ENCODE data around the gene NRXN3. TPM values are rescaled to one million over a fixed set of nuclear protein-coding genes. Genes with fewer than 3 reads are reported as not detected.

The NRXN3 gene
- polyA plus RNA-seq, 1 experiment: 7.0 TPM

DNA sequence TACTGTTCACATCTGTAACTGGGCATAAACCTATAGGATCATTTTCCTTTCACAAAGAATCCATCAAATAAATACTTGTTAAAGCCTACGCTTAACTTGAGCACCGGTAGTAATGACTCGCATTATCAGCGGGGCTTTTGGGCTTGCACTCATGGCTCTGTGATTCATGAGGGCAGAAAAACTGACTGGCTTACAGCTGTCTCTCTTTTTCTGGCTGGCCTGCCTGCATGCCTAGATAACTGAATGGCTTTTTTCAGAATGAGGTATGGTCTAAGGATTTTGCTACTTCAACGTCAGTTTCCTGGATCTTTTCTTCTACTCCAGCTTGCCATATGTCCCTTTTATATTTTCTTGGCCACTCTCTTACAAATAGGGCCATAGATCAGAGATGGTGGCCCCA, 531.1 kb downstream of the NRXN3 start:
- no peak overlapping the region for H3K4me3 ChIP-seq (ENCODE audit: low read depth, low read length)
- H3K36me3 ChIP-seq (ENCODE audit: control insufficient read depth, insufficient read depth, low read length): no peaks in the 10 kb centered on the region
- ChIA-PET POLR2A (no interaction called here), CTCF (interaction anchor here (1.2 kb wide), 1 partner anchor 838 kb away, joined by 3 read pairs; no protein-coding TSS in a partner anchor)
- TF ChIP-seq, protein P1, sequence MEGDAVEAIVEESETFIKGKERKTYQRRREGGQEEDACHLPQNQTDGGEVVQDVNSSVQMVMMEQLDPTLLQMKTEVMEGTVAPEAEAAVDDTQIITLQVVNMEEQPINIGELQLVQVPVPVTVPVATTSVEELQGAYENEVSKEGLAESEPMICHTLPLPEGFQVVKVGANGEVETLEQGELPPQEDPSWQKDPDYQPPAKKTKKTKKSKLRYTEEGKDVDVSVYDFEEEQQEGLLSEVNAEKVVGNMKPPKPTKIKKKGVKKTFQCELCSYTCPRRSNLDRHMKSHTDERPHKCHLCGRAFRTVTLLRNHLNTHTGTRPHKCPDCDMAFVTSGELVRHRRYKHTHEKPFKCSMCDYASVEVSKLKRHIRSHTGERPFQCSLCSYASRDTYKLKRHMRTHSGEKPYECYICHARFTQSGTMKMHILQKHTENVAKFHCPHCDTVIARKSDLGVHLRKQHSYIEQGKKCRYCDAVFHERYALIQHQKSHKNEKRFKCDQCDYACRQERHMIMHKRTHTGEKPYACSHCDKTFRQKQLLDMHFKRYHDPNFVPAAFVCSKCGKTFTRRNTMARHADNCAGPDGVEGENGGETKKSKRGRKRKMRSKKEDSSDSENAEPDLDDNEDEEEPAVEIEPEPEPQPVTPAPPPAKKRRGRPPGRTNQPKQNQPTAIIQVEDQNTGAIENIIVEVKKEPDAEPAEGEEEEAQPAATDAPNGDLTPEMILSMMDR (IDR thresholded peaks at IDR 0.05; ENCODE audit: insufficient read depth, low read depth, low read length): no peak
- no peak for DNase-seq (ENCODE audit: low read depth)
- no peaks in the 10 kb centered on the region; the same call in 1 of the 2 replicates for H3K27me3 ChIP-seq (ENCODE audit: control insufficient read depth, insufficient read depth, low read length)

DNA sequence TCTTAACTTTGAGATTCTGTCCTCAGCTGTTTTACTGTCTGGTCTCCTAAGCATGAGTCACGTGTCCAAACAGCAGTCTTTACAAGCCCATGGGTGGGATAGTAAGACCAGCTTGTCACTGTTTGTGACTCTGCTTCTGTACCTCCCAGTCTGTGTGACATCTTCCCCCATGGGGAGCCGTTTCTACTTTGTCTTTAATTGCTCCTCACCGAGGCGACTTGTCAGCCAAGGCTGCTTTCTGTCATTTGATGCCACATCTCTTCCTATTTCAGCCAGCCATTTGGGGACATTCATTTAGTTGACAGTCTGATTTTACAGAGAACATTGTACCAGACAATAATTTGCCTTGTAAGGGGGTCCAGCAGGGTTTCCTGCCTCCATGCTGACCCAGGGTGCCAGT, 534.8 kb downstream of the NRXN3 start:
- Histone ChIP-seq H3K36me3 (ENCODE audit: control insufficient read depth, insufficient read depth, low read length) (no peaks in the 10 kb centered on the region), H3K4me3 (ENCODE audit: low read depth, low read length) (no peak overlapping the region), H3K27me3 (ENCODE audit: control insufficient read depth, insufficient read depth, low read length) (no peaks in the 10 kb centered on the region; the same call in 1 of the 2 replicates)
- TF ChIP-seq, protein P1 (IDR thresholded peaks at IDR 0.05; ENCODE audit: insufficient read depth, low read depth, low read length): no peak
- DNase-seq (ENCODE audit: low read depth): no peak
- ChIA-PET POLR2A (no interaction called here), CTCF (interaction anchor here (0.6 kb wide), 1 partner anchor 649 kb away, joined by 6 read pairs; no protein-coding TSS in a partner anchor)

DNA sequence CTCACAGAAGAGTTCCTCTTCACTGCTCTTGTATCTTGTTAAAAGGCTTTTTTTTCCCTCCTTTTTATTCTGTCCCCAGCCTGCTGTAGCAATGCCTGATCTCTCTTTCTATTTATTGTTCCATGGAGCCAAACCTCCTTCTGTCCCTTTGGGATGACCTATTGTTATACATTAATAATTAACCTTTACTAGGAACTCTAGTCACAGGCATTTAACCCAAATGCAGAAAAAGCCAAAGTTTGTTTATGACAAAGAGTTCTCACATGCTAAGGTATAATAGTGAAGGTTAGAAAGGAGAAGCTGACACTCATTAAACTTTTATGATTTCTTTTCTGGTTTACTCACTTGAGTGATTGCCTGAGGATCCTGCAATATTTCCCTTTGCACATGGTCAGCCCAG, 535.8 kb downstream of the NRXN3 start:
- Histone ChIP-seq H3K36me3 (ENCODE audit: control insufficient read depth, insufficient read depth, low read length) (no peaks in the 10 kb centered on the region), H3K4me3 (ENCODE audit: low read depth, low read length) (no peak overlapping the region), H3K27me3 (ENCODE audit: control insufficient read depth, insufficient read depth, low read length) (no peaks in the 10 kb centered on the region; the same call in 1 of the 2 replicates)
- DNase-seq (ENCODE audit: low read depth): no peak
- ChIA-PET CTCF (interaction anchor here (1.5 to 1.8 kb wide), 2 partner anchors 10 to 109 kb away, joined by 5 to 6 read pairs; no protein-coding TSS in a partner anchor), POLR2A (no interaction called here)
- TF ChIP-seq, protein P1 (IDR thresholded peaks at IDR 0.05; ENCODE audit: insufficient read depth, low read depth, low read length): no peak

DNA sequence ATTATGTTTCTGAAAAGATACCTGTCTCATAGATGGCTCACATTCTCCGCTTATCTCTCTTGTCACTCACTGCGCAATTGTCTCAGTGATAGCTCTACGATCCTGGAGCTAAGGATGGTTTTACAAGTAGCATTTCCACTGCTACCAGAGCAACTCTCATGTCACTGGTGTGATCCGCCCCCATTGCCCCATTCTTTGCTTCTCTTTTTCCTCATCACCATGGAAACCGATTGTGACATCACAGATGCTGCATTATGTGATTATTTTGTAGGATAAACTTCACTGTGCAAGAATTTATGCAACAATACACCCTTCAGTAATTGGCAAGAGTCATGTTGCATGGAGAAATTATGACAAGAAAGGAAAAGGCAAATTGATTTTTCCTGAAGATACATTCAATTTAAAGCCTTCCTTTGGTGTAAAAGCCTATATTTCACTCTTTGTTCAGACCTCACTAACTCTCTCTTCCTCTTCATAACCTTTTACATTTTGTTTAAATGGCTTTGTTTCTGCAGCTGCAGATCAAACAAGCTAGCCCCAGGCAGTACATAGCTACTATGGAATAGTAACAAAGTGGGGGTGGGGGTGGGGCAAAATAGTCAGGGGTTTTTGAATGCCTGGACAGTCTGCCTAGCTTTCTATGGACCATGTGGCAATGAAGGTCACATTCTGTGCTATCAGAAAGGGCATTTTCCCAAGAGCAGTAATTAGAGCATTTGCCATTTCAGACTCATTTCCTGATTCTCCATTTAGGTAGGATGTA, 539.8 kb downstream of the NRXN3 start:
- no peaks in the 10 kb centered on the region for H3K27me3 ChIP-seq (ENCODE audit: control insufficient read depth, insufficient read depth, low read length)
- ChIA-PET POLR2A (no interaction called here), CTCF (no interaction called here)
- DNase-seq (ENCODE audit: low read depth): no peak
- no peak overlapping the region for H3K4me3 ChIP-seq (ENCODE audit: low read depth, low read length)
- TF ChIP-seq, protein P1 (IDR thresholded peaks at IDR 0.05; ENCODE audit: insufficient read depth, low read depth, low read length): no peak
- no peaks in the 10 kb centered on the region for H3K36me3 ChIP-seq (ENCODE audit: control insufficient read depth, insufficient read depth, low read length)

DNA sequence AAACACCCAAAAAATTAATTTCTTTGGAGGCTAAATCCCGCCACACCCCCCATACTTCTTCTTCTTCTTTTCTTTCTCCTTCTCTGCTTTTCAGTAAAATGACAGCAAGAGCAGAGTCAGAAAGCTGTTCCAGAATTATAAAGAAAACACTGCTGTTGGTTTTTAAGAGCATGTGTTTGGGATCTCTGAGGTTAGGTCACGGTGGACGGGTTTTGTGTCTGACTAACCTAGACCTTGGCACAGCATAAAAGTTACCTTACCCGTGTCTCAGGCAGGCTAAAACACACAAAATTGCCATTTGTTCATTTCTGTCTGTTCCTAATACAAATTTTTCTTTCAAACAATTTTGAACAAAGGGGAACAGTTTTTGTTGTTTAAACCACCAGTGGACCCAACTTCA, 540.8 kb downstream of the NRXN3 start:
- DNase-seq (ENCODE audit: low read depth): no peak
- Histone ChIP-seq H3K36me3 (ENCODE audit: control insufficient read depth, insufficient read depth, low read length) (no peaks in the 10 kb centered on the region), H3K4me3 (ENCODE audit: low read depth, low read length) (no peak overlapping the region), H3K27me3 (ENCODE audit: control insufficient read depth, insufficient read depth, low read length) (no peaks in the 10 kb centered on the region)
- TF ChIP-seq, protein P1 (IDR thresholded peaks at IDR 0.05; ENCODE audit: insufficient read depth, low read depth, low read length): no peak
- POLR2A ChIA-PET: no interaction called here
- CTCF ChIA-PET: no interaction called here

Data from BJ (cell line).